Stomach (tissue), 9 donors: Measurements from ENCODE around the gene GRAMD4. TPM values are rescaled to one million over a fixed set of nuclear protein-coding genes. Genes with fewer than 3 reads are reported as not detected.
A peak's percentile ranks its signal among the peaks of the same experiment; 100 is the strongest.

ENCODE experiments used
- DNase-seq, 2 donors: peaks; one replicate each; pipeline versions ENCODE4 v3.0.0 to v3.0.0-alpha.2; 2013 to 2019
- H3K27ac ChIP-seq, 5 donors: fragments of 200-600 bp in 4 of 5; sonication (generic) in 4 of 5; one replicate each; pipeline ENCODE4 v1.5.1; 2013 to 2019; ENCODE audit warnings: mild to moderate bottlenecking in 1 of 5, moderate library complexity in 1 of 5
- H3K27me3 ChIP-seq, 3 donors: fragments of 200-600 bp; sonication (generic); one replicate each; pipeline ENCODE4 v1.5.1; 2017 to 2019; ENCODE audit warnings: mixed run types in 1 of 3
- H3K36me3 ChIP-seq, 4 donors: fragments of 200-600 bp; sonication (generic); 1 replicate in 3 of 4; 2 replicates in 1 of 4; pipeline ENCODE4 v1.5.1; 2016 to 2019
- H3K4me1 ChIP-seq, 4 donors: fragments of 200-600 bp; sonication (generic); one replicate each; pipeline ENCODE4 v1.5.1; 2016 to 2019
- H3K4me3 ChIP-seq, 4 donors: fragments of 200-600 bp; sonication (generic) in 3 of 4; one replicate each; pipeline ENCODE4 v1.5.1; 2016 to 2019; ENCODE audit warnings: mild to moderate bottlenecking in 1 of 4
- H3K9me3 ChIP-seq, 4 donors: fragments of 200-600 bp; sonication (generic); one replicate each; pipeline ENCODE4 v1.5.1; 2016 to 2019
- EP300 ChIP-seq: sonication (generic); formaldehyde crosslinking; IDR thresholded peaks from one replicate; pipeline ENCODE4 v1.6.1; 2017; ENCODE audit warnings: antibody characterized with exemption
- POLR2A ChIP-seq, 4 donors: fragments of 450-650 bp; IDR thresholded peaks; one replicate each; pipeline ENCODE4 v1.6.1; 2016; ENCODE audit warnings: antibody characterized with exemption in 4 of 4, control low read depth in 2 of 4, mild to moderate bottlenecking in 1 of 4, moderate library complexity in 1 of 4
- POLR2AphosphoS5 ChIP-seq, 3 donors: sonication (generic); formaldehyde crosslinking; IDR thresholded peaks; one replicate each; pipeline ENCODE4 v1.6.1; 2016; ENCODE audit warnings: antibody characterized with exemption in 3 of 3
- WGBS, 5 donors: extraction: QIAGEN DNeasy Blood & Tissue Kit in 3 of 5; methylation state at CpG; one replicate each; pipeline versions ENCODE4 v1.1.5 to v1.1.7; 2013 to 2018; 5-methylcytosine and 5-hydroxymethylcytosine counted together
- intact Hi-C: fragments of 100-400 bp; cut with DNase I; formaldehyde crosslinking; loops from one replicate; pipeline ENCODE4 v1.15.1; 2023; ENCODE audit warnings: low total_unique reads
- polyA plus RNA-seq, 3 donors: library from polyadenylated mRNA; stranded (reverse); fragments of 200-250 nt; gene quantifications; one replicate each; pipeline ENCODE4 v1.2.3, GENCODE V29; 2013
- total RNA-seq, 5 donors: library from RNA; depleted of rRNA; stranded (reverse); fragments of >200 nt; gene quantifications; one replicate each; pipeline versions ENCODE4 v1.1.0 to v1.2.3, GENCODE V29; 2014 to 2016
- TF ChIP-seq, protein P1 (sequence below), 7 experiments: fragments of 450-650 bp in 4 of 7; fragments of 200-600 bp in 3 of 7; sonication (generic) in 3 of 7; IDR thresholded peaks; one replicate each; pipeline ENCODE4 v1.5.1; 2016 to 2019; ENCODE audit warnings: antibody characterized with exemption in 7 of 7, control low read depth in 2 of 7, mild to moderate bottlenecking in 1 of 7
- donor health status: healthy with polysubstance abuse.
- donor health status: Bipolar disorder and iron deficiency.
- donor health status: healthy.

Gene GRAMD4
- total and polyA plus RNA-seq, 8 donors: 7.4 to 452 (median 21.0) TPM

DNA sequence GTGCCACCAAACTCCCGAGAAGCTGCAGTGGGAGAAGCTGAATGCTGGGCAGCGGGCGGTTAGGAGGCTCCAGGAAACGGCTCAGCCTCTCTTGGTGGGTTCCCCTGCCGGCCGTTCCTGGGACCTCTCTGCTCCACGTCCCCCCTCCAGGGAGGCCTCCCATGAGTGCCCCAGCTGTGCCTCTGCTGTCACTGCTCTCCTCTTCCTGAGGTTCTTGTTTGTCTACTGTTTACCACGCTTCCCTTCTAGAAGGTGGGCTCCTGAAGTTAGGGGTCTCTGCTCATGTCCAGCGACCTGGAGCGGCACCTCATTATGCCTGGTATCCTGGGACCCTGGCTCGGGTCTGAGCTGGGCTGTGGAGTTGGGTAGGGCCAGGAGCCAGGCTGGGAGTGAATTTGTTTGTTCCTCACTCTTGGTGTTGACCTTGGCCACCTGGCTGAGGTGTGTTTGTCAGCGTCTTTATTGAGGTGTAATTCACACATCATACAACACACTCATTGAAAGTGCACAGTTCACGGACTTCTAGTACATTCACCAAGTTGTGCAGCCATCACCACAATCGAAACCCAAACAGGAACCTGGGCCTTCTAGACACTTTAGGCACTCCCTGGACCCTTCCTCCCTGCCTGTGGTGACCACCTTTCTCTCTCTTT lies 37.8 kb upstream of the GRAMD4 start:
- Histone ChIP-seq H3K27me3 (no peaks in the 10 kb centered on the region), H3K36me3 (no peaks in the 10 kb centered on the region), H3K9me3 (no peaks in the 10 kb centered on the region), H3K4me3 (peak overlapping the region in 1 of 4 donors; percentile 3), H3K27ac (peak overlapping the region; percentile 80 to 88 (median 82)), H3K4me1 (peaks cover 69 to 99% (median 96%) of the 10 kb centered on the region in 4 donors)
- peak; percentile 54 to 77 for DNase-seq
- intact Hi-C loops: no loop called here
- peak in 1 of 3 donors; percentile 31 for TF ChIP-seq POLR2AphosphoS5 (IDR thresholded peaks at IDR 0.05)
- TF ChIP-seq EP300: no peak
- no peak for TF ChIP-seq POLR2A (IDR thresholded peaks at IDR 0.05)
- TF ChIP-seq, protein P1, sequence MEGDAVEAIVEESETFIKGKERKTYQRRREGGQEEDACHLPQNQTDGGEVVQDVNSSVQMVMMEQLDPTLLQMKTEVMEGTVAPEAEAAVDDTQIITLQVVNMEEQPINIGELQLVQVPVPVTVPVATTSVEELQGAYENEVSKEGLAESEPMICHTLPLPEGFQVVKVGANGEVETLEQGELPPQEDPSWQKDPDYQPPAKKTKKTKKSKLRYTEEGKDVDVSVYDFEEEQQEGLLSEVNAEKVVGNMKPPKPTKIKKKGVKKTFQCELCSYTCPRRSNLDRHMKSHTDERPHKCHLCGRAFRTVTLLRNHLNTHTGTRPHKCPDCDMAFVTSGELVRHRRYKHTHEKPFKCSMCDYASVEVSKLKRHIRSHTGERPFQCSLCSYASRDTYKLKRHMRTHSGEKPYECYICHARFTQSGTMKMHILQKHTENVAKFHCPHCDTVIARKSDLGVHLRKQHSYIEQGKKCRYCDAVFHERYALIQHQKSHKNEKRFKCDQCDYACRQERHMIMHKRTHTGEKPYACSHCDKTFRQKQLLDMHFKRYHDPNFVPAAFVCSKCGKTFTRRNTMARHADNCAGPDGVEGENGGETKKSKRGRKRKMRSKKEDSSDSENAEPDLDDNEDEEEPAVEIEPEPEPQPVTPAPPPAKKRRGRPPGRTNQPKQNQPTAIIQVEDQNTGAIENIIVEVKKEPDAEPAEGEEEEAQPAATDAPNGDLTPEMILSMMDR (IDR thresholded peaks at IDR 0.05): no peak
- WGBS, 5 donors: 32 to 63% (median 58%) methylated on average over 10 to 14 of the region's 14 CpGs

DNA sequence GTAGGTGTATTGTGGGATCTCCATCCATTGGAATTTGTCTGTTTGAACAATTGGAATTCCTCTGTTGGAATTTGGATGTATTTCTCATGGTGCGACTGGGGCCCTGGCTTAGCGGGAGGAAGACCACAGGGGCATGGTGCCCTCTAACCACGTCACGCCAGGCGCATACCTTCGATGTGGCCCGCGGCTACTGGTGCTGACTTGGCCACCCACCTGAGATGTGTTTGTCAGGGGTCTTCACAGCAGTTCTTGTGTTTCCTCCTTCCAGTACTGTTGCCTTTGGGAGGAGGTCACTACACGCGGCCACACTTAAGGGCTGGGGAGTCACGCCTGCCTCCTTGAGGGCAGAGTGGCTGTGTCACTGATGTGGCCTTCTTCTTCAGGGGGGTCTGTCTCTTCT lies 36.6 kb upstream of the GRAMD4 start:
- H3K27me3 ChIP-seq: no peaks in the 10 kb centered on the region
- intact Hi-C loops: no loop called here
- no peak for DNase-seq
- H3K4me3 ChIP-seq: no peak overlapping the region
- H3K4me1 ChIP-seq: peaks cover 67 to 100% (median 96%) of the 10 kb centered on the region in 4 donors
- no peaks in the 10 kb centered on the region for H3K36me3 ChIP-seq
- peak overlapping the region in 1 of 5 donors; percentile 80 for H3K27ac ChIP-seq
- 92 to 96% (median 93%) methylated on average over 11 of the region's 11 CpGs for WGBS, 5 donors
- no peak for TF ChIP-seq POLR2AphosphoS5 (IDR thresholded peaks at IDR 0.05)
- no peak for TF ChIP-seq EP300
- TF ChIP-seq, protein P1 (IDR thresholded peaks at IDR 0.05): no peak
- TF ChIP-seq POLR2A (IDR thresholded peaks at IDR 0.05): no peak
- no peaks in the 10 kb centered on the region for H3K9me3 ChIP-seq

DNA sequence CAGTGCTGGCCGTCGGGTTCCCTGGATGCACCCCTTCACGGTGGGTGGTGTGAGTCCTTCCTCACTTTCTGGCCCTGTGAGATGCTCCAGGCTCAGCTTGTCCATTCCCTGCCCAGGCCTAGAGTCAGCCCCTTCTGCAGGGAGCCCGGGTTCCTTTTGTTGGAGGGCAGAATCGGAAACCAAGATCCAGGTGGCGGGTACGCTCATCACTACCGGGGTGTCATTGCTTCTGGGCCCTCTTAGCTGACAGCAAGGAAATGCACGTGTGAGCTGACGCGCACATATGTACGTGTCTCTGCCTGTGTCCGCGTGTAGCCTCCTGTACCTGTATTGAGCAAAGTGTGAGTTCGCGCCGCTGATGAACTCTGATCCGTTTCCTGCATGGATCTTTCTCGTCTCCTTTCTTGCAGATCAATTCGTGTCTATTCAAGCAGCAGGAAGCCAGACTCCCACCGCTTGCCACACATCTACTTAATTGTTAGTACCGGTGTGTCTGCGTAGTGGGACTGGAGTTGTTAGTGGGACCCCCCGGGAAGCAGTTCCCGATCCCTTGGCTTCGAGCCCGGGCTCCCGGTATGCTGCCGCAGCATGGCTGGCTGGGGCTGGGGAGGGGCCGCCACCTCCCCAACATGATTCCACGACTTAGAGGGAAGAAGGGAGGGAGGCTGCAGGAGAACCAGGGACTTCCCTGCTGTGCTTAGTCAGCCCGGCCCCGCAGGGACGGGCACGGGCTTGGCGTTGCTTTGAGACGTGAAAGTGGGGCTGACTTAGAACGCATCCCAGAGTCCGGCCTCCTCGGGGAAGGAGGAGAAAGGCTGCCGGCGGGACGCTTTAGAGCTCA lies 35.9 kb upstream of the GRAMD4 start:
- peak overlapping the region in 1 of 4 donors; percentile 15 for H3K4me3 ChIP-seq
- no peaks in the 10 kb centered on the region for H3K9me3 ChIP-seq
- peak overlapping the region in 1 of 5 donors; percentile 34 for H3K27ac ChIP-seq
- TF ChIP-seq EP300 (no peak), POLR2AphosphoS5 (IDR thresholded peaks at IDR 0.05) (no peak), POLR2A (IDR thresholded peaks at IDR 0.05) (no peak)
- TF ChIP-seq, protein P1 (IDR thresholded peaks at IDR 0.05): no peak
- H3K36me3 ChIP-seq: no peaks in the 10 kb centered on the region
- no peaks in the 10 kb centered on the region for H3K27me3 ChIP-seq
- intact Hi-C loops: no loop called here
- WGBS, 5 donors: 56 to 73% (median 67%) methylated on average over 42 to 43 of the region's 43 CpGs
- H3K4me1 ChIP-seq: peaks cover 61 to 100% (median 96%) of the 10 kb centered on the region in 4 donors
- DNase-seq: peak in 1 of 2 donors; percentile 51

DNA sequence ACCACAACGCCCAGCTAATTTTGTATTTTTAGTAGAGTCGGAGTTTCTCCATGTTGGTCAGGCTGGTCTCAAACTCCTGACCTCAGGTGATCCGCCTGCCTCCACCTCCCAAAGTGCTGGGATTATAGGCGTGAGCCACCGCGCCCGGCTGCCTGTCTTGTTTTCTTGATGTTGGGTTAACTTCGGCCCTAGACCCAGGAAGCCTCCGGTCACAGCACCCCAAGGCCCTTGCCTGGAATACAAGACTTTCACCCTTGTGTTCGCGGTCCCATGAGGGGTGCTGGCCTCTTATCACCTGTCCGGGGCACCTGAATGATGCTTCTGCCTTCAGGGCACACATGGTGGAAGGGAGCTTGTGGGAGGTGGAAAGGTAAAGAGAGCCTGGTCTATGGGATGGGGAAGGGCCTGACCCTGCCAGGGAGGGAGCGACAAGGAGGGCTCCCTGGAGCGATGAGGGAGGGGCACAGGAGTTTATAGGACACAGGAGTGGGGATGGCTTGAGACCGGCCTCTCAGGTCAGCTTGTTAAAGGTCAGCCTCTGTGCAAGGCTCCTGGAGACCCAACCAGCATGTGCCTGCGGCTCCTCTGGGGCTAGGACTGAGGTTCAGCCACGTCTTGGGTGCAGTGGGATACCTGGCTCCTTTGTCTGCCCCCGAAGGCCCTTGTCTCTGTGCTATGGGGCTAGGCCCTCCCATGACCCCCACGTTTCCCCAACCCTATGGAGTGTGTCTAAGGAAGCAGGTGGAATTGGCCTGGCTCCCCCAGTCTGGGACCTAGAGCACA lies 34.7 kb upstream of the GRAMD4 start:
- H3K27ac ChIP-seq: no peak overlapping the region
- 86 to 94% (median 90%) methylated on average over 18 to 19 of the region's 19 CpGs for WGBS, 5 donors
- no peaks in the 10 kb centered on the region for H3K36me3 ChIP-seq
- TF ChIP-seq POLR2AphosphoS5 (IDR thresholded peaks at IDR 0.05) (no peak), POLR2A (IDR thresholded peaks at IDR 0.05) (no peak), EP300 (no peak)
- TF ChIP-seq, protein P1 (IDR thresholded peaks at IDR 0.05): no peak
- DNase-seq: no peak
- no peaks in the 10 kb centered on the region for H3K9me3 ChIP-seq
- no peaks in the 10 kb centered on the region for H3K27me3 ChIP-seq
- intact Hi-C loops: no loop called here
- no peak overlapping the region for H3K4me3 ChIP-seq
- H3K4me1 ChIP-seq: peaks cover 61 to 100% (median 96%) of the 10 kb centered on the region in 4 donors
